Fibroblast of skin of scalp (primary cell): ENCODE data around the gene HINT2.

ENCODE experiments used
- DNase-seq: peaks from one replicate; pipeline ENCODE4 v3.0.0-alpha.2; 2013

HINT2 gene

DNA sequence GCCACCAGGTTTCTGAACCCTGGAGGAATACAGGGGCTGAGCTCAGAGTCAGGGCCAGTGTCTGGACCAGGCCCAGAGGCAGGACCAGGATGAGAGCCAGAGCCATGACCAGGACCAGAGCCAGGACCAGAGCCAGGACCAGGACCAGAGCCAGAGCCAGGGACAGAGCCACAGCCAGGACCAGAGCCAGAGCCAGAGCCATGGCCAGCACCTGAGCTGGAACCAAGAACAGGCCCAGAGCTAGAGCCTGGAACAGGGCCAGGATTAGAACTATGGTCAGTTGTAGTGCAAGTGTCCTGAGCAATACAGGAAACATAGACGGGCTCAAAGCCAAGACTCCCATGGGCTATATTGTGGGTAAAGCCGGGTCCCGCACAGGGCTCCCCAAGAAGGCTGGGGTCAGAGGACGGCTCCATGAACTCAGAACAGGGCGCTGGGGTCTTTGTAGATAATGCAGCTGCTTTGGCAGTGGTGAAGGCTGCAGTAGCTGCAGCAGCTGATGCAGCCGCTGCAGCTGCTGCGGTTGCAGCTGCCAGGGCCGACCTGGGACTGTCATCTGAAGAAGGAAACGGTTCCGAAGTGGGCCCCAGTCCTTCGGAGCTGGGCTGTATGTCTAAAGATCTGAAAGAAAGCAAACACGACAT lies 3.3 kb downstream of the HINT2 start:
- DNase-seq = no peak

DNA sequence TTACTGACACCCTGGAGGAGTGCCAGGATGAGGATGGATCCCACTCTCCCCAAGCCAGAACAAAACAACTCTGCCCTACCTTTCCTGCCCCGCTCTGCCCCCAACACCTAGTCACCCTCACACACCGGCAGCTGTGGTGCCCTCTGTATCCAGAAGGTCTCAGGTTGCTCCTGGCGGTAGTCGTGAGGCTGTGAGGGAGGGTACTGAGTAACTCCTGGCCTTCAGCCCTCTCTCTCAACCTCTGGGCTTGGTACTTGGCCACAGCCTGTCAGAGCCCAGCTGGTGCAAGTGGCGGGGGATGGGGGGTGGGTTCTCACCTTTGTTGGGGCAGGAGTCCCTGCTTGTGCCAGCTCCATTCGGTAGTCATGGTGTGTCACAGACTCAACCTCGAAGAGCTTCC lies 4.7 kb downstream of the HINT2 start:
- no peak for DNase-seq

- DNase-seq = no peak
Observed at GRCh38 chr9:35808433-35808832, 6.4 kb downstream of the HINT2 start.

GRCh38 chr9:35806101-35806500 lies 8.7 kb downstream of the HINT2 start:
- DNase-seq = no peak

DNA sequence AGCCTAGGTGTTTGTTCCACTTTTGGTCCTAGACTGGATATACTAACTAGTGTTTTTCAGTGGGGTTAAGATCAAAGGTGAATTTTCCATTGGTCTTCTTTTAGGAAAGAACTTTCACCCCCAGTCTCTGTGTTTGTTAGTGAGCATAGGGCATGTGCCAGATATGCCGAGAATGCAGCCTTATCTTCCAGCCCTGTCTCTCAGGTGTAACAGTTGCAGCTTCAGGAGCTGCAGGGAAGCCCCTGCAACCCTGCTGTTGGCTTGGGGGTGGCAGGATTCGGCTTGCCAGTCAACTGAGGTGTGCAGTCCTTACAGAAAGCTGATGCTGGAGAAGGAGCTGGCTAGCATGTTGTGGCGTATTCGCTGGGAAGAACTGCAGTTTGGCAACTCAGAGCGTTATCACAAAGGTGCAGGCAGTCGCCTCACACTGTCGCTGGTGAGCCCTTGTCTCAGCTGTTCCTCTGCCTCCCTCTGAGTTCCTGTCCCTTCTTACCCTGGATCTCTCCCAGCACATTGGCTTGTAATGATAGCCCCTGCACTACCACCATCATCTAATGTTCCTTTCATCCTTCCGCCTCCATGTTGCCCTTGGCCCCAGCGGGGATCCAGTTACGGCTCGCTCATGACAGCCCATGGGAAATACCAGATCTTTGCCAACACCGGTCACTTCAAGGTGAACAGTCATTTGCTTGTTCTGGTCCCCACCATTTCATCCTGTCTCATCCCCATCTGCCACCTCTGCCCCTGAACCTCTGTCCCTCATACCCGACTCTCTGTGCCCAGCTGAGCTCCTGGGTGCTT lies 13.3 kb downstream of the HINT2 start:
- no peak for DNase-seq

- DNase-seq = no peak
Observed at GRCh38 chr9:35800530-35800929, 14.3 kb downstream of the HINT2 start.

- DNase-seq = no peak
Observed at GRCh38 chr9:35798658-35799374, 16.0 kb downstream of the HINT2 start.

DNA sequence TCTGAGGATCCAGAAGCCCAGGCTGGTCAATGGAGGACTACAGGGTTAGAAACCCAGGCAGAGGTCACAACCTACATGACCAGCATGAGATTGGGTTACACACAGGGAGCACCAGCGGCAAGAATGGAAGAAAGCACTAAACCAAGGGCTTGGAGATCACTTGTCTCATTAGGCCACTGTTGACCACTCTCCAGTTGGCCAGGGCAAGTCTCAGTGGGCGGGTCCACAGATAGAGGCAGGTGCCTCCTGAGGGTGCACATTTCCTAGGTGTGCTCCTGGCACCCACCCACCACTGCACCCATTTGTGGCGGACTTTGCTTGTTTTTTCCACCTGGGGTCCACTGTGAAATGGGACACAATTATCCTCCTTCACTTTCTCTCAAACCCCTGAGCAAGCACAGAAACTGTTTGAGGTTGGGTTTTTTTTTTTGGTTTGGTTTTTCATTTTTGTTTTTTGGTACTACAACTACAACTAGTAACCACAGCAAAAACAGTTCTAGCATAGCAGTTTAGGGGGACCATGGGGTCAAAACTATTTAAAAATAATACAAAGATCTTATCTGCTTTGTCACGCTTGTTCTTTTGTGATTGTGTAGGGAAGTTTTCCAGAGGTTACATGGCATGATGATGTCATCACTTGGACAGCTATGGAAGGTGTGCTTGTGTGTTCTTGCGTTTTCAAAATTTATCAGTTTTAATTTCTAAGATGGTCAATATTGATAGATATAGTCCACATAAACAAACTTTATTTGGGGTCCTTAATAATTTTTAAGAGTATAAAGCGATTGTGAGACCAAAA lies 17.3 kb downstream of the HINT2 start:
- DNase-seq = no peak

- no peak for DNase-seq
Observed at GRCh38 chr9:35795695-35796094, 19.1 kb downstream of the HINT2 start.

DNA sequence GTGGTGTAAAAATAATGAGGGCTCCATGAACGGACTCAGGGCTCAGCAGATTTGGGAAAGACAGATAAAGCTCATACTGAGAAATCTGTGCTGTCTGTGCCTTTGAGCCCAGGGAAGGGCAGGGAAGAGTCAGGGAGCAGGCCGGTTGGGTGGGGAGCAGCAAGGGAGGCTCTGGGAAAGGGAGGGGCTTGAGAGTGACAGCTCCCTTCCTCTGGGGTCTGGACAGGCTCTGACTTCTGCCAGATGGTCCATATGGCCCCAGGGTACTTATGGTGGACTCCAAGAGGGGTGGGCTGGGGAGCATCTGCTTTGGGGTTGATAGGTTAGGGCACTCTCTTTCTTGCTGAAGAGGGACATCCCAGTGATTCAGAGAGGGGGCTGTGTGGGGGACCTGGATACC lies 21.4 kb downstream of the HINT2 start:
- no peak for DNase-seq

GRCh38 chr9:35792826-35793225 lies 22.0 kb downstream of the HINT2 start:
- no peak for DNase-seq

- DNase-seq = no peak
Observed at GRCh38 chr9:35792024-35792813, 22.6 kb downstream of the HINT2 start.

DNA sequence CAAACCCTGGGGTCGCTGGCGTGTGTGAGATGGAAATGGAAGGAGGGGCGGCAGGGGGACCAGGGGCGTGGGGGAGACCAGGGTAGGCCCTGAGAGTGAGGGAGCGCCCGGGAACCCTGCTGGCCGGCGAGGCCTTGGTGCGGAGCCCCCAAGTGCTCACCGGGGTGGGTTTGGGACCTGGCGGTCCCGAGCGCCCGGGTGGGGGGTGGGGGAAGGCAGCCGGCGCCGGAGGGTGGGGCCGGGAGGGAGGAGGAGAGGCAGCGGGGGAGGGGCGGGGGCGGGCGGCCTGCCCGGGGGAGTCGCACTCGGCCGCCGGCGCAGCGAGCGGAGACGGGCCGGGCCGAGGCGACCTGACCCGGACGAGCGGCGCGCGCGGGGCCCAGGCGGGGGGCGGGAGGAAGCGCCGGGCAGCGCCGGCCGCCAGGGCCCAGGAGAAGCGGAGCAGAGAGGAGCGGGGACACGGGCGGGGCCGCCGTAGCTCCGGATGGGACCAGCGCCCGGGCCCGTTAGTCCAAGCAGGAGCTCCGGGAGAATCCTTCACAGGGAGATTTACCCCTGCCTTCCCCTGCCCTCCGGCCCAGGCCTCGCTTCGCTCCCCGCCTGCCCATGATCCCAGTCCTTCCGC lies 23.4 kb downstream of the HINT2 start, which contains the start of gene NPR2:
TSS of gene NPR2 (plus strand) at position 295 of the 625 bp plus-strand sequence. CDS start 818 bp downstream, outside the sequence.
- peak; percentile 54 for DNase-seq

DNA sequence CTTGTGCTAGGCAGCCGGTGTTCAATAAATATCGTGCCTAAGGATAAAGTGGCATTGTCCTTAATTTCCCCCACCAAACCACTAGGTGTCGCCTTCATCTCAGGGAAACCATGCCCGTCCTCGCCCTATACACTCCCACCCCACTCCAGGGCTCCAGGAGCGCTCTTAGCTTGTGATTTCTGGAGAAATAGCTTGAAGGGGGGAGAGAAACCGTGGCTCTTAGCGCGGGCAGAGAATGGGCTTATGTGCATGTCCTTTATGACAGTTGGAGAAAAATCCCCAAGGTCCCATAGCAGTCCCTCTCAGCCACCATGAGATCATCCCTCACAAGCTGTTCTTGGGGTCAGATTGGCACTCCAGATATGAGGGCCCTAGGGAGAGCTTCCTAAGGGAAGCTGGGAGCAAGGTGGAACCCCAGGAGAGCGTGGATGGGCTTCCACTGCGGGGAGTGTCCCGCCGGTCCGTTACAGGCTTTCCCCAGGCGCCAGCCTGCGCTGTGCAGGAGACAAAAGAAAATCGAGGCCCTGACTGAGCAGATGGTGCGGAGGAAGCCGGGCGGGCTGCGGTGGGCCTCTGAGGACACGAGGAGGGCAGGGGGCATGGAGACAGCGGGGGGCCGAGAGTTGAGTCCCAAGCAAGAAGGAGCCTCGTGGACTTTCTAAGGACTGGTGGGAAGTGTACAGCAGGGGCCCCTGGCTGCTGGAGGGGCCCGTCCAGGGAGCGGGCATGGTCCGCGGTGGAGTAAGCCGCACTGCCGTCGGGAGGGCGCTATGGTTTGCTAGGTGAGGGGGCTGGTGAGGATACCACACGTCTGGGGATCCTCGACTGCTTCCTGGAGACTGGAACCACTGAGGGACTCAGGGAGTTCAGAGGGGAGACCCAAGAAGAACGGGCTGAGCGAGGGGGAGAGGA lies 24.2 kb downstream of the HINT2 start:
- DNase-seq = peak; percentile 89

GRCh38 chr9:35790025-35790384 lies 24.8 kb downstream of the HINT2 start:
- no peak for DNase-seq

DNA sequence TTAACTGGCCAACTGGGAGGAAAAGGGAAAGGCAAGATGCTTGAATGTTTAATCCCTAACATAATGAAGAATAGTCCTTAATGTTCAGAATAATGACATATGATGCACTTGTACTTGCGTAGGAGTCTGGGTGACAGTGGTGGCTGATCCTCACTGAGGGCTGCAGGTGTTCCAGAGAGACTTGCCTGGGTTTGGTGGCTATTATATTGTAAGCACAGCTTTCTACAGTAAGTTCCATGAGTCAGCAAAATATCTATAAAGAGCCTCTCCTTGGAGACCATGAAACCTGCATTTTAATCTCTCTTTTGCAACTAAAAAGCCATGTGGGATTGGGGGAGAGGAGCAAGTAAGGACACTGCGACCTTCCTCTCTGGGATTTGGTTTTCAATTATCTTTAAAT lies 25.3 kb downstream of the HINT2 start:
- DNase-seq = no peak

- no peak for DNase-seq
Observed at GRCh38 chr9:35783418-35783817, 31.4 kb downstream of the HINT2 start.

- DNase-seq = no peak
Observed at GRCh38 chr9:35781066-35781465, 33.8 kb downstream of the HINT2 start.

GRCh38 chr9:35778496-35778895 lies 36.3 kb downstream of the HINT2 start:
- no peak for DNase-seq

GRCh38 chr9:35776018-35776417 lies 38.8 kb downstream of the HINT2 start:
- DNase-seq = no peak
